Activated T-cell treated with anti-CD3 and anti-CD28 coated beads, Interleukin-2, amount 50 U/mL, for 1 hour (primary cell): Measurements from ENCODE around the gene CSTPP1.
"Not testable (repeated sequence)": the region's sequence is repeated elsewhere in the genome, so short reads cannot be mapped to it uniquely, and the experiment has no call there.

Experiments used
- DNase-seq: peaks from one replicate; pipeline ENCODE4 v3.0.0-alpha.2; 2020

CSTPP1 gene

DNA sequence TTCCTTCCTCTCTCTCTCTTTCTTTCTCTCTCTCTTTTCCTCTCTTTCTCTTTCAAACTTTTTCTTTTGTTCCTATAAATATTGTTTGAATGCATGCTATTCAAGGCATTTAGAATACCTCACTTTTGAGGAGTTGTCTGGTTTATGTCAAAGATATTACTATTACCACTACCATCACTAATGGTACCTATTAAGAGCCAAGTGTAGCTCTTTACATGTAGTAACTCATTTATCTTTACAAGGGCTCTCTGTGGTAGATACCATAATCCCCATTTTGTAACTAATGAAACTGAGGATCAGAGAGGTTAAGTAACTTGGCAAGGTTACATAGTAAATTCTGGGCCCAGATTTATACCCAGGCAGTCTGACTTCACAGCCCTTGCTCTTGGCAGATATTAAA, 116.0 kb downstream of the CSTPP1 start:
- no peak for DNase-seq

DNA sequence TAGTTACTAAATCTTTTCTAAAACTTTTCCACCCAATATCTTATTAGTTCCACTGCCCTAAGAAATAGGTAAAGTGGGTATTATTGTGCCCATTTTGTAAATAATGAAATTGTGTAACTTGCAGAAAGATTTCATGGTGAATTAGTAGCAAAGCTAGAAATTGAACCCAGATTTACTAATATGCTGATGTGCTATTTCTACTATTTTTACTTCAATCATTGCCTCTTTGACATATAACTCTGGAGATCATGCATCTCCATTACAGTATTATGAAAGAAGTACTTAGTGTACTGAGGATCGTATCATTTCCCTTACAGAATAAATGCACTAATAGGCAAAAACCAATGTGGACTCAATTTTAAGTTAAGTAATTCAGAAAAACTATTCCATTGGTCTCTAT, 119.0 kb downstream of the CSTPP1 start:
- DNase-seq = no peak

GRCh38 chr11:47056261-47056915, 119.8 kb downstream of the CSTPP1 start:
- DNase-seq = no peak

- no peak for DNase-seq
Measured at GRCh38 chr11:47057365-47057764, 120.8 kb downstream of the CSTPP1 start.

DNA sequence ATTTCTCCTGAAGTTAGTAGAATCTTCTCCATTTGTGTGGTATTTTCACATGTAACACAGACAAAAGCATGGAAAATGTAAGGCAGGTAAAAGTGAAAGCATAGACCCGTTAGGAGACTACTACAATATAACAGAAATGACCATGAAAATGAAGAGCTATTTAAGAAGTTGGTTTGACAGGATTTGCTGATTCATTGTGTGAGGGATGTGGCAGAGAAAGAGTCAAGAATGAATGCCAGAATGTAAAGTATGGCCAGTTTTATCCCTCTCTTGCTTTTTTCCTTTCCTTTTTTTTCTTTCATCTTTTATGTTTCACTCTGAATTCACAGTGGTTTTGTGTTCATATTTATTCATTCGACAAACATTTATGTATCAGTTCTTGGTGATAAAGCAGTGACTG, 124.2 kb downstream of the CSTPP1 start:
- no peak for DNase-seq

- no peak for DNase-seq
Measured at GRCh38 chr11:47061429-47062178, 125.0 kb downstream of the CSTPP1 start.

GRCh38 chr11:47062736-47063135, 126.2 kb downstream of the CSTPP1 start:
- no peak for DNase-seq

GRCh38 chr11:47067401-47067800, 130.8 kb downstream of the CSTPP1 start:
- no peak for DNase-seq

GRCh38 chr11:47070769-47071168, 134.2 kb downstream of the CSTPP1 start:
- DNase-seq = no peak

DNA sequence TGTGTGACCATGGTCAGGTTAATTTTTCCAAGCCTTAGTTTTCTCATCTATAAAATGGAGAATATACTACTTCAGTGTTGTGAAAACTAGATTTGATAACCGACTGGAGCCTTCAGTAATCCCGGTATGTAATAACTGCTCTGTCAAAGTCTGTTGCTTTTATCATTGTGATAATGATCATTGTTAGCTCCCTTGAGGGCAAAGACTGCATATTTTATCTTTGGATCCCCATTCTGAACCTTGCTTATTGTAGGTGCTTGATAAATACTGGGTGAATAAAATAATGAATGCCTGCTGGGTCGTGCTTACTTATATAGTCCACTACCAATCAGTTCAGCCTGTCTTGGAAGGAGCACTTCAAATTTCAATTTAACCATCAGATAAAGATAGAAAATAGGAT, 134.8 kb downstream of the CSTPP1 start:
- no peak for DNase-seq

GRCh38 chr11:47071791-47072261, 135.3 kb downstream of the CSTPP1 start:
- DNase-seq = no peak

- DNase-seq = no peak
Measured at GRCh38 chr11:47078751-47079521, 142.4 kb downstream of the CSTPP1 start.

DNA sequence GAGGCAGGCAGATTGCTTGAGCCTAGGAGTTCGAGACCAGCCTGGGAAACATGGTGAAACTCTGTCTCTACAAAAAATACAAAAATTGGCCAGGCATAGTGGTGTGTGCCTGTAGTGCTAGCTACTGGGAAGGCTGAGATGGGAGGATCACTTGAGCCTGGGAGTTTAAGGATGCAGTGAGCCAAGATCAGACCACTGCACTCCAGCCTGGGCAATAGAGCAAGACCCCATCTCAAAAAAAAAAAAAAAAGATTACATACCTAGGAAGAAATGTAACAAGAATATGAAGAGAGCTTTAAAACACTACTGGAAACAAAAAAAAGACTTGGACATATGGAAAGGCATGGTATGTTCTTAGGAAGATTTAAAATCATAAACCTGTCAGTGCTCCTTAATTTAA, 144.2 kb downstream of the CSTPP1 start:
- DNase-seq = not testable (repeated sequence)

GRCh38 chr11:47083913-47084312, 147.4 kb downstream of the CSTPP1 start:
- no peak for DNase-seq

GRCh38 chr11:47087801-47088200, 151.2 kb downstream of the CSTPP1 start:
- DNase-seq = no peak

GRCh38 chr11:47093541-47093940, 157.0 kb downstream of the CSTPP1 start:
- DNase-seq = no peak

- DNase-seq = not testable (repeated sequence)
Measured at GRCh38 chr11:47096871-47097270, 160.3 kb downstream of the CSTPP1 start.

DNA sequence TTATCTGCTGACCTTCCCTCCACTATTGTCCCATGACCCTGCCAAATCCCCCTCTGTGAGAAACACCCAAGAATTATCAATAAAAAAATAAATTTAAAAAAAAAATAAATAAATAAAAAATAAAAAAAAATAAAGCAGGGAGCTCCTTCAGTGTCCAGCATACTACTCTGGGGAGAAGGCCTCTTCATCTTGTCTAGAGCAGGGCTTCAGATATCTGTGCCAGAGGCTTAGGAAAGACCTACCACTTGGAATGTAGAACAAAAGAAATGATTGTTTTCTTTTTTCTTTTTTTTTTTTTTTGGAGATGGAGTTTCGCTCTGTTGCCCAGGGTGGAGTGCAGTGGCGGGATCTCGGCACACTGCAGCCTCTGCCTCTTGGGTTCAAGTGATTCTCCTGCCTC, 161.7 kb downstream of the CSTPP1 start:
- not testable (repeated sequence) for DNase-seq

- DNase-seq = no peak
Measured at GRCh38 chr11:47099214-47099917, 162.8 kb downstream of the CSTPP1 start.

- DNase-seq = no peak
Measured at GRCh38 chr11:47099918-47100315, 163.4 kb downstream of the CSTPP1 start.

DNA sequence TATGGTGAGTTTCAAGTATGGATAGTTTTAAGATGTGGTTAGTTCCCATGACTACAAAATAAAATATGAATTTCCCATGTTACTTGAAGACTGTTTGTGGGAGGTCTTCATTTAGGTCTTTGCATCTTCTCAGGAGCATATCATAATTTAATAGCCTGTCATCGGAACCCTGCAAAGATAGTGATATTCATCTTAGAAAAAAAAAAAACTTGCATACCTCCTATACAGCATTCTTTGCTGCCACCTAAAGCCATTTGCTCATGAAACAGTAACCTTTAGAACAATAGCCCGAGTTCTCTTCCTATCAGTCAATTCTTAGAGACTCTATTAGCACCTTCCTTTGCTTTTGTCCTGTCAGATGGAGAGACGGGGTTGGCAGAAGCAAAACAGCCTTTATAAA, 164.8 kb downstream of the CSTPP1 start:
- DNase-seq = no peak

GRCh38 chr11:47104261-47104950, 167.8 kb downstream of the CSTPP1 start:
- DNase-seq = no peak
